Measurements from ENCODE around the gene PCP4L1.

The PCP4L1 gene

DNA sequence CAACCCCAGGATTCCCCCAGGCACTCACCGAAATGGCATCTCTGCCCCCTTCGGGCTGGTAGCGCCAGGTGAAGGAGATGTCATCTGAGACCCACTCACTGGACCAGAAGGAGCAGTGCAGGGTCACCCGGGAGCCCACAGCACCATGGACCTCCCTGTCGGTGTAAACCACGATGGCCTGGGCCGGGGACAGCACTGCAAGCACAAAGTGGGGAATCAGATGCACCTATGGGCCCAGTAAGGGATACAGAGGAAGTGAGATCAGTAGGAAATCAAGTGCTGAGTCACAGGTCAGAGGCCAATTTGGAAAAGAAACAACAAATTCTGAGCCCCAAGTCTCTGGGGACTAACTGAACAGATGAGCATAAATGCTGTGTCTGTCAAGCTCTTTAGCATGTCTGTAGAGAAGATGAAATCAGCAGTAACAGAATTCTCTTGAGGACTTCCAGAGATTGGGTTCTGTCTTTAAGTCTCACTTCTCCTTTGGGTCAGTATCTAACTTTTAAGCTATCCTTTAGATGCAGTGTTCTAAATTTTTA is 48.8 kb downstream of the PCP4L1 start:
- no peaks in the 10 kb centered on the region for H3K36me3 ChIP-seq (ENCODE audit: control insufficient read depth in 2 of 2, insufficient read depth in 1 of 2, low read length in 2 of 2)
- no peak for TF ChIP-seq ZNF561 (tag by site-specific recombination; IDR thresholded peaks at IDR 0.05; ENCODE audit: borderline replicate concordance)
- TF ChIP-seq ZNF664 (tag by site-specific recombination; IDR thresholded peaks at IDR 0.05), result no peak
- TF ChIP-seq, protein P1, sequence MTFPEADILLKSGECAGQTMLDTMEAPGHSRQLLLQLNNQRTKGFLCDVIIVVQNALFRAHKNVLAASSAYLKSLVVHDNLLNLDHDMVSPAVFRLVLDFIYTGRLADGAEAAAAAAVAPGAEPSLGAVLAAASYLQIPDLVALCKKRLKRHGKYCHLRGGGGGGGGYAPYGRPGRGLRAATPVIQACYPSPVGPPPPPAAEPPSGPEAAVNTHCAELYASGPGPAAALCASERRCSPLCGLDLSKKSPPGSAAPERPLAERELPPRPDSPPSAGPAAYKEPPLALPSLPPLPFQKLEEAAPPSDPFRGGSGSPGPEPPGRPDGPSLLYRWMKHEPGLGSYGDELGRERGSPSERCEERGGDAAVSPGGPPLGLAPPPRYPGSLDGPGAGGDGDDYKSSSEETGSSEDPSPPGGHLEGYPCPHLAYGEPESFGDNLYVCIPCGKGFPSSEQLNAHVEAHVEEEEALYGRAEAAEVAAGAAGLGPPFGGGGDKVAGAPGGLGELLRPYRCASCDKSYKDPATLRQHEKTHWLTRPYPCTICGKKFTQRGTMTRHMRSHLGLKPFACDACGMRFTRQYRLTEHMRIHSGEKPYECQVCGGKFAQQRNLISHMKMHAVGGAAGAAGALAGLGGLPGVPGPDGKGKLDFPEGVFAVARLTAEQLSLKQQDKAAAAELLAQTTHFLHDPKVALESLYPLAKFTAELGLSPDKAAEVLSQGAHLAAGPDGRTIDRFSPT (tag by site-specific recombination; IDR thresholded peaks at IDR 0.05), result peak; percentile 35; the same call in 1 of the 2 replicates
- TF ChIP-seq ZFP41 (tag by site-specific recombination; IDR thresholded peaks at IDR 0.05; ENCODE audit: borderline replicate concordance), result no peak
- no peak for TF ChIP-seq ZNF600 (tag by site-specific recombination; IDR thresholded peaks at IDR 0.05)
- TF ChIP-seq ZNF112 (tag by site-specific recombination; IDR thresholded peaks at IDR 0.05), result no peak
- no peaks in the 10 kb centered on the region for H3K9me3 ChIP-seq (ENCODE audit: control insufficient read depth, insufficient read depth, low read depth, low read length)
- H3K4me3 ChIP-seq (ENCODE audit: low read depth, low read length), result no peak overlapping the region
- no peak overlapping the region for H3K27ac ChIP-seq (ENCODE audit: extremely low read depth, low read depth, low read length)
- CTCF ChIA-PET, result interaction anchor here (1.5 to 1.8 kb wide), 2 partner anchors 75 to 81 kb away, joined by 4 to 9 read pairs; partner anchors contain the start of gene TOMM40L
- POLR2A ChIA-PET, result interaction anchor here (0.6 kb wide), 1 partner anchor 161 kb away, joined by 3 read pairs; no protein-coding TSS in a partner anchor
- peaks cover 6% of the 10 kb centered on the region for H3K4me1 ChIP-seq (ENCODE audit: control insufficient read depth, insufficient read depth, low read length)

DNA sequence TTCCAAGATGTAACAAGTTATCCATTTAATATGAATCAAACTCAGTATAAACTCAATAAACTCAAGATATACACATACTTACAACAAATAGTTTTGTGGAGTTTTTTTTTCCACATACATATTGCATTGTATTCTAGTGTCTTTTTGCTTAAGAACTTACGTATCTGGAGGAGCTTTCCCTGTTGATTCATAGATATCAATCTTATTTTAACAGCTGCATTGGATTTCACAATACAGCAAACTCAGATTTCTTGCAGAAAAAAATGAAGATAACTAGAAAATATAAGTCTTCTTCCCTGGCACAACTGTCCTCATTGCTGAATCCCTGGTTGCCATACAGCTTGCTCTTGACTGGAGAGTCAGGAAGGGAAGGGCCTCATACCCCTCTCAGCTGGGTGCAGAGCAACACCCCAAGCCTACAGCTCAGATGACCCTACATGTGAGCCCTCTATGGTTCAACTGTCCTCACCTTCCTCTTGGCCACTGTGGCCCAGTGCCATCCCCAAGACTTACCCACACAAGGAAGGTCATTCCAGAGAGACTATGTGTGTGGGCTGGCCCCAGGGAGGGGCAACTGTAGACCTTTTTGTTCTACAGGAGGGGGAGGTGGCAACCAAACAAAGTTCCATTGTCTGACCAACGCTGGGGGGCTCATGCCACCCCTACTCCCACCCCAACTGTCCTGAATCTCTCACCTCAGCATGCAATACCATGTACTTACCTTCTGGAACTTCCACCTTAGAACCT is 49.5 kb downstream of the PCP4L1 start:
- Histone ChIP-seq H3K36me3 (ENCODE audit: control insufficient read depth in 2 of 2, insufficient read depth in 1 of 2, low read length in 2 of 2) (no peaks in the 10 kb centered on the region), H3K9me3 (ENCODE audit: control insufficient read depth, insufficient read depth, low read depth, low read length) (no peaks in the 10 kb centered on the region), H3K4me1 (ENCODE audit: control insufficient read depth, insufficient read depth, low read length) (peaks cover 6% of the 10 kb centered on the region), H3K4me3 (ENCODE audit: low read depth, low read length) (no peak overlapping the region), H3K27ac (ENCODE audit: extremely low read depth, low read depth, low read length) (no peak overlapping the region)
- ChIA-PET POLR2A (no interaction called here), CTCF (interaction anchor here (0.6 to 1.5 kb wide), 4 partner anchors 17 to 632 kb away, joined by 3 to 4 read pairs (median 4); partner anchors contain the start of gene TOMM40L)
- TF ChIP-seq KLF10 (tag by site-specific recombination; IDR thresholded peaks at IDR 0.05), result no peak
- TF ChIP-seq ZFP37 (tag by site-specific recombination; IDR thresholded peaks at IDR 0.05), result no peak
- no peak for TF ChIP-seq ZNF777 (tag by site-specific recombination; IDR thresholded peaks at IDR 0.05; ENCODE audit: borderline replicate concordance)
- TF ChIP-seq, protein P2, sequence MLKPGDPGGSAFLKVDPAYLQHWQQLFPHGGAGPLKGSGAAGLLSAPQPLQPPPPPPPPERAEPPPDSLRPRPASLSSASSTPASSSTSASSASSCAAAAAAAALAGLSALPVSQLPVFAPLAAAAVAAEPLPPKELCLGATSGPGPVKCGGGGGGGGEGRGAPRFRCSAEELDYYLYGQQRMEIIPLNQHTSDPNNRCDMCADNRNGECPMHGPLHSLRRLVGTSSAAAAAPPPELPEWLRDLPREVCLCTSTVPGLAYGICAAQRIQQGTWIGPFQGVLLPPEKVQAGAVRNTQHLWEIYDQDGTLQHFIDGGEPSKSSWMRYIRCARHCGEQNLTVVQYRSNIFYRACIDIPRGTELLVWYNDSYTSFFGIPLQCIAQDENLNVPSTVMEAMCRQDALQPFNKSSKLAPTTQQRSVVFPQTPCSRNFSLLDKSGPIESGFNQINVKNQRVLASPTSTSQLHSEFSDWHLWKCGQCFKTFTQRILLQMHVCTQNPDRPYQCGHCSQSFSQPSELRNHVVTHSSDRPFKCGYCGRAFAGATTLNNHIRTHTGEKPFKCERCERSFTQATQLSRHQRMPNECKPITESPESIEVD (tag by site-specific recombination; IDR thresholded peaks at IDR 0.05), result no peak
- TF ChIP-seq SCRT2 (tag by site-specific recombination; IDR thresholded peaks at IDR 0.05), result no peak
- TF ChIP-seq, protein P3, sequence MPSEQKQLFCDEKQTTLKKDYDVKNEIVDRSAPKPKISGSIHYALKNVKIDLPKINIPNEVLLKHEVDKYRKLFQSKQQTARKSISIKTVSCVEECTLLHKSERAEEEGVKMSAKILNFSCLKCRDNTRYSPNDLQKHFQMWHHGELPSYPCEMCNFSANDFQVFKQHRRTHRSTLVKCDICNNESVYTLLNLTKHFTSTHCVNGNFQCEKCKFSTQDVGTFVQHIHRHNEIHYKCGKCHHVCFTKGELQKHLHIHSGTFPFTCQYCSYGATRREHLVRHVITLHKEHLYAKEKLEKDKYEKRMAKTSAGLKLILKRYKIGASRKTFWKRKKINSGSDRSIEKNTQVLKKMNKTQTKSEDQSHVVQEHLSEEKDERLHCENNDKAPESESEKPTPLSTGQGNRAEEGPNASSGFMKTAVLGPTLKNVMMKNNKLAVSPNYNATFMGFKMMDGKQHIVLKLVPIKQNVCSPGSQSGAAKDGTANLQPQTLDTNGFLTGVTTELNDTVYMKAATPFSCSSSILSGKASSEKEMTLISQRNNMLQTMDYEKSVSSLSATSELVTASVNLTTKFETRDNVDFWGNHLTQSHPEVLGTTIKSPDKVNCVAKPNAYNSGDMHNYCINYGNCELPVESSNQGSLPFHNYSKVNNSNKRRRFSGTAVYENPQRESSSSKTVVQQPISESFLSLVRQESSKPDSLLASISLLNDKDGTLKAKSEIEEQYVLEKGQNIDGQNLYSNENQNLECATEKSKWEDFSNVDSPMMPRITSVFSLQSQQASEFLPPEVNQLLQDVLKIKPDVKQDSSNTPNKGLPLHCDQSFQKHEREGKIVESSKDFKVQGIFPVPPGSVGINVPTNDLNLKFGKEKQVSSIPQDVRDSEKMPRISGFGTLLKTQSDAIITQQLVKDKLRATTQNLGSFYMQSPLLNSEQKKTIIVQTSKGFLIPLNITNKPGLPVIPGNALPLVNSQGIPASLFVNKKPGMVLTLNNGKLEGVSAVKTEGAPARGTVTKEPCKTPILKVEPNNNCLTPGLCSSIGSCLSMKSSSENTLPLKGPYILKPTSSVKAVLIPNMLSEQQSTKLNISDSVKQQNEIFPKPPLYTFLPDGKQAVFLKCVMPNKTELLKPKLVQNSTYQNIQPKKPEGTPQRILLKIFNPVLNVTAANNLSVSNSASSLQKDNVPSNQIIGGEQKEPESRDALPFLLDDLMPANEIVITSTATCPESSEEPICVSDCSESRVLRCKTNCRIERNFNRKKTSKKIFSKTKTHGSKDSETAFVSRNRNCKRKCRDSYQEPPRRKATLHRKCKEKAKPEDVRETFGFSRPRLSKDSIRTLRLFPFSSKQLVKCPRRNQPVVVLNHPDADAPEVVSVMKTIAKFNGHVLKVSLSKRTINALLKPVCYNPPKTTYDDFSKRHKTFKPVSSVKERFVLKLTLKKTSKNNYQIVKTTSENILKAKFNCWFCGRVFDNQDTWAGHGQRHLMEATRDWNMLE (tag by site-specific recombination; conservative IDR thresholded peaks at IDR 0.05; ENCODE audit: low read depth), result no peak
- no peak for TF ChIP-seq GLI2 (tag by site-specific recombination; IDR thresholded peaks at IDR 0.05; ENCODE audit: borderline replicate concordance, low read depth)
- TF ChIP-seq ZNF747 (tag by site-specific recombination; IDR thresholded peaks at IDR 0.05), result no peak
- TF ChIP-seq, protein P4, sequence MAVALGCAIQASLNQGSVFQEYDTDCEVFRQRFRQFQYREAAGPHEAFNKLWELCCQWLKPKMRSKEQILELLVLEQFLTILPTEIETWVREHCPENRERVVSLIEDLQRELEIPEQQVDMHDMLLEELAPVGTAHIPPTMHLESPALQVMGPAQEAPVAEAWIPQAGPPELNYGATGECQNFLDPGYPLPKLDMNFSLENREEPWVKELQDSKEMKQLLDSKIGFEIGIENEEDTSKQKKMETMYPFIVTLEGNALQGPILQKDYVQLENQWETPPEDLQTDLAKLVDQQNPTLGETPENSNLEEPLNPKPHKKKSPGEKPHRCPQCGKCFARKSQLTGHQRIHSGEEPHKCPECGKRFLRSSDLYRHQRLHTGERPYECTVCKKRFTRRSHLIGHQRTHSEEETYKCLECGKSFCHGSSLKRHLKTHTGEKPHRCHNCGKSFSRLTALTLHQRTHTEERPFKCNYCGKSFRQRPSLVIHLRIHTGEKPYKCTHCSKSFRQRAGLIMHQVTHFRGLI (tag by site-specific recombination; IDR thresholded peaks at IDR 0.05), result no peak
- no peak for TF ChIP-seq ZNF423 (tag by site-specific recombination; IDR thresholded peaks at IDR 0.05)
- no peak for TF ChIP-seq ZNF521 (tag by site-specific recombination; IDR thresholded peaks at IDR 0.05)

Measured in HEK293 (cell line).